GM23248 (cell line): ENCODE measurements around the gene PAFAH1B2. TPM values are rescaled to one million over a fixed set of nuclear protein-coding genes. Genes with fewer than 3 reads are reported as not detected.
A peak's percentile ranks its signal among the peaks of the same experiment; 100 is the strongest.

Experiments used
- DNase-seq: peaks from one replicate; pipeline ENCODE4 v3.0.0-alpha.2; 2015
- H2AFZ ChIP-seq: fragments of 200-600 bp; sonication (generic); 2 replicates; pipeline ENCODE4 v1.6.1; 2016; ENCODE audit warnings: antibody characterized with exemption
- H3F3A ChIP-seq: fragments of 200-600 bp; sonication (generic); 2 replicates; pipeline ENCODE4 v1.6.1; 2016; ENCODE audit warnings: mild to moderate bottlenecking, antibody characterized with exemption, mixed run types; ENCODE audit not compliant: insufficient read depth
- H3K27ac ChIP-seq: fragments of 200-600 bp; sonication (generic); 2 replicates; pipeline ENCODE4 v1.5.1; 2016; ENCODE audit warnings: mild to moderate bottlenecking
- H3K27me3 ChIP-seq: fragments of 200-600 bp; sonication (generic); replicated peaks from 2 replicates; pipeline ENCODE4 v1.6.1; 2016; ENCODE audit warnings: mild to moderate bottlenecking; ENCODE audit not compliant: insufficient read depth
- H3K36me3 ChIP-seq: fragments of 200-600 bp; sonication (generic); 2 replicates; pipeline ENCODE4 v1.6.1; 2016; ENCODE audit warnings: low read depth, mild to moderate bottlenecking
- H3K4me1 ChIP-seq: fragments of 200-600 bp; sonication (generic); 2 replicates; pipeline ENCODE4 v1.6.1; 2016; ENCODE audit warnings: mild to moderate bottlenecking; ENCODE audit not compliant: insufficient read depth
- H3K4me2 ChIP-seq: fragments of 200-600 bp; sonication (generic); one replicate; pipeline ENCODE4 v1.6.1; 2016; ENCODE audit warnings: mild to moderate bottlenecking; ENCODE audit not compliant: unreplicated experiment
- H3K4me3 ChIP-seq: fragments of 200-600 bp; sonication (generic); 2 replicates; pipeline ENCODE4 v1.5.1; 2016; ENCODE audit warnings: mild to moderate bottlenecking
- H3K79me2 ChIP-seq: fragments of 200-600 bp; sonication (generic); 2 replicates; pipeline ENCODE4 v1.6.1; 2016; ENCODE audit warnings: mild to moderate bottlenecking; ENCODE audit not compliant: insufficient read depth
- H3K9ac ChIP-seq: fragments of 200-600 bp; sonication (generic); 2 replicates; pipeline ENCODE4 v1.6.1; 2016; ENCODE audit warnings: mild to moderate bottlenecking
- H3K9me2 ChIP-seq: fragments of 200-600 bp; sonication (generic); 2 replicates; pipeline ENCODE4 v1.6.1; 2016; ENCODE audit warnings: mixed run types, mild to moderate bottlenecking, moderate library complexity; ENCODE audit not compliant: insufficient read depth
- H3K9me3 ChIP-seq: fragments of 200-600 bp; sonication (generic); one replicate; pipeline ENCODE4 v1.6.1; 2017; ENCODE audit warnings: low read depth
- H4K20me1 ChIP-seq: fragments of 200-600 bp; sonication (generic); 2 replicates; pipeline ENCODE4 v1.6.0; 2016; ENCODE audit not compliant: insufficient read depth
- EZH2 ChIP-seq: fragments of 200-600 bp; sonication (generic); IDR thresholded peaks from 2 replicates; pipeline ENCODE4 v1.6.1; 2018; ENCODE audit warnings: antibody characterized with exemption, mild to moderate bottlenecking; ENCODE audit not compliant: insufficient read depth, poor library complexity, severe bottlenecking
- EZH2phosphoT487 ChIP-seq: fragments of 200-600 bp; sonication (generic); IDR thresholded peaks from 2 replicates; pipeline ENCODE4 v1.6.1; 2018; ENCODE audit warnings: antibody characterized with exemption, moderate library complexity, mild to moderate bottlenecking, low read depth; ENCODE audit not compliant: insufficient read depth
- whole genome bisulfite sequencing, 2 experiments: methylation state at CpG; one replicate each; pipeline ENCODE4 v1.1.6; 2015 to 2017; ENCODE audit warnings: low lambda C conversion rate in 2 of 2, low coverage in 1 of 2; ENCODE audit errors: missing lambda C conversion rate in 2 of 2; 5-methylcytosine and 5-hydroxymethylcytosine counted together
- in situ Hi-C: fragments of 300-500 bp; cut with MboI; formaldehyde crosslinking; loops from 2 replicates; pipeline ENCODE4 v1.15.0; 2020
- polyA plus RNA-seq: library from polyadenylated mRNA; unstranded; fragments of >200 nt; fragmentation: Nextera tagmentation; extraction: Ambion mirVana; gene quantifications from 2 replicates; pipeline ENCODE4 v1.2.1, GENCODE V29; 2016
- total RNA-seq: library from RNA; depleted of rRNA; stranded (reverse); fragments of >200 nt; shearing (Covaris generic); gene quantifications from 2 replicates; pipeline ENCODE4 v1.2.3, GENCODE V29; 2014

PAFAH1B2 gene
- total and polyA plus RNA-seq, 2 experiments from 2014 or later: 116 to 140 TPM

GRCh38 chr11:117219995-117220394, 75.9 kb downstream of the PAFAH1B2 start:
- H3K9me2 ChIP-seq: no peaks in the 10 kb centered on the region
- in situ Hi-C loops: no loop called here
- no peaks in the 10 kb centered on the region for H3K9me3 ChIP-seq
- peaks cover 42% of the 10 kb centered on the region; the same call in 1 of the 2 replicates for H3K36me3 ChIP-seq
- no peaks in the 10 kb centered on the region for H4K20me1 ChIP-seq
- no peak overlapping the region for H3K27ac ChIP-seq
- H2AFZ ChIP-seq: no peak overlapping the region
- H3F3A ChIP-seq: peaks cover 5% of the 10 kb centered on the region; the same call in 1 of the 2 replicates
- no peak overlapping the region for H3K4me2 ChIP-seq
- no peak overlapping the region for H3K9ac ChIP-seq
- 0 out of 2 replicates have a peak, but pooled peaks cover 6% of the 10 kb centered on the region for H3K4me1 ChIP-seq
- WGBS, 2 experiments: 98 to 99% methylated on average over 4 of the region's 4 CpGs
- H3K79me2 ChIP-seq: no peaks in the 10 kb centered on the region
- DNase-seq: no peak
- no peak overlapping the region for H3K4me3 ChIP-seq
- TF ChIP-seq EZH2phosphoT487: no peak
- no peak for TF ChIP-seq EZH2
- H3K27me3 ChIP-seq: no peaks in the 10 kb centered on the region

- H2AFZ ChIP-seq: no peak overlapping the region
- H3K27ac ChIP-seq: no peak overlapping the region
- no peak for TF ChIP-seq EZH2phosphoT487
- TF ChIP-seq EZH2: no peak
- H3K9me3 ChIP-seq: no peaks in the 10 kb centered on the region
- no peak overlapping the region for H3K4me2 ChIP-seq
- H3K9ac ChIP-seq: no peak overlapping the region
- DNase-seq: no peak
- no peaks in the 10 kb centered on the region for H3K79me2 ChIP-seq
- 0 out of 2 replicates have a peak, but pooled peaks cover 6% of the 10 kb centered on the region for H3K4me1 ChIP-seq
- peaks cover 44% of the 10 kb centered on the region; the same call in 1 of the 2 replicates for H3K36me3 ChIP-seq
- in situ Hi-C loops: no loop called here
- H3K4me3 ChIP-seq: no peak overlapping the region
- H4K20me1 ChIP-seq: no peaks in the 10 kb centered on the region
- H3F3A ChIP-seq: peaks cover 5% of the 10 kb centered on the region; the same call in 1 of the 2 replicates
- WGBS, 2 experiments: 78 to 81% methylated on average over 9 of the region's 9 CpGs
- no peaks in the 10 kb centered on the region for H3K9me2 ChIP-seq
- no peaks in the 10 kb centered on the region for H3K27me3 ChIP-seq
Observed at GRCh38 chr11:117220568-117220967, 76.5 kb downstream of the PAFAH1B2 start.

- Histone ChIP-seq H3K79me2 (no peaks in the 10 kb centered on the region), H3K4me1 (0 out of 2 replicates have a peak, but pooled peaks cover 6% of the 10 kb centered on the region), H3K4me2 (no peak overlapping the region)
Observed at GRCh38 chr11:117220999-117221774, 77.1 kb downstream of the PAFAH1B2 start.

GRCh38 chr11:117221775-117222517, 77.9 kb downstream of the PAFAH1B2 start:
- TF ChIP-seq EZH2: no peak
- no peak for TF ChIP-seq EZH2phosphoT487
- Histone ChIP-seq H3K9me3 (no peaks in the 10 kb centered on the region), H3K4me3 (no peak overlapping the region), H3K27me3 (no peaks in the 10 kb centered on the region), H3K9ac (no peak overlapping the region), H3K36me3 (peaks cover 44% of the 10 kb centered on the region; the same call in 1 of the 2 replicates), H3K4me1 (0 out of 2 replicates have a peak, but pooled peaks cover 6% of the 10 kb centered on the region), H3K4me2 (no peak overlapping the region), H3K9me2 (no peaks in the 10 kb centered on the region), H3K79me2 (no peaks in the 10 kb centered on the region), H2AFZ (no peak overlapping the region), H4K20me1 (no peaks in the 10 kb centered on the region), H3K27ac (no peak overlapping the region), H3F3A (peaks cover 5% of the 10 kb centered on the region; the same call in 1 of the 2 replicates)
- WGBS, 2 experiments: 66 to 75% methylated on average over 7 of the region's 7 CpGs
- in situ Hi-C loops: no loop called here
- DNase-seq: peak; percentile 54

More at GRCh38 chr11:117220999-117221774, 77.1 kb downstream of the PAFAH1B2 start:
- no peak overlapping the region for H2AFZ ChIP-seq
- H3K36me3 ChIP-seq: peaks cover 50% of the 10 kb centered on the region; the same call in 1 of the 2 replicates
- H3F3A ChIP-seq: peaks cover 5% of the 10 kb centered on the region; the same call in 1 of the 2 replicates
- no peak for DNase-seq
- no peaks in the 10 kb centered on the region for H3K9me2 ChIP-seq
- no peaks in the 10 kb centered on the region for H3K27me3 ChIP-seq
- H3K9me3 ChIP-seq: no peaks in the 10 kb centered on the region
- no peak overlapping the region for H3K4me3 ChIP-seq
- no peak for TF ChIP-seq EZH2phosphoT487
- no peak for TF ChIP-seq EZH2
- H4K20me1 ChIP-seq: no peaks in the 10 kb centered on the region
- H3K9ac ChIP-seq: no peak overlapping the region
- WGBS, 2 experiments: 83 to 90% methylated on average over 7 of the region's 7 CpGs
- in situ Hi-C loops: no loop called here
- H3K27ac ChIP-seq: no peak overlapping the region
